A549 (cell line): ENCODE data around the gene ADAMTSL3. TPM values are rescaled to one million over a fixed set of nuclear protein-coding genes. Genes with fewer than 3 reads are reported as not detected.

Source experiments
- ATAC-seq, 2 experiments: fragments of 200-7000 bp in 1 of 2; fragments of >200 bp in 1 of 2; cut with Nextera tagmentation in 1 of 2; cut with Tn5 transposase in 1 of 2; 3 replicates each; pipeline versions ENCODE4 v1.8.0 to v1.9.1; 2018 to 2020; ENCODE audit warnings: mild to moderate bottlenecking in 1 of 2, moderate library complexity in 1 of 2
- CTCF ChIA-PET: fragments of 300-600 bp; sonication (Branson Sonifier 250); formaldehyde crosslinking; extraction: SDS; loops from one replicate; lab custom pipeline; 2021; ENCODE audit warnings: antibody characterized with exemption, inconsistent platforms; lab: Yijun Ruan, JAX
- POLR2A ChIA-PET: fragments of 350-600 bp; formaldehyde crosslinking; extraction: SDS; loops from one replicate; lab custom pipeline; 2021; ENCODE audit warnings: antibody characterized with exemption, inconsistent platforms; lab: Yijun Ruan, JAX
- DNase-seq, 2 experiments: peaks; one replicate each; pipeline versions ENCODE4 v3.0.0 to v3.0.0-alpha.2; 2011 to 2016; ENCODE audit warnings: low read depth in 1 of 2, low spot score in 1 of 2
- FAIRE-seq: peaks from 2 replicates; lab custom pipeline; 2011; peaks lifted over from hg19 to GRCh38; lab: Jason Lieb, UNC
- H3K27ac ChIP-seq, 2 experiments: fragments of >200 bp; sonication (Bioruptor Twin); formaldehyde crosslinking; 3 replicates each; pipeline ENCODE4 v1.5.1; 2016 to 2017
- H3K4me1 ChIP-seq: fragments of >200 bp; sonication (Bioruptor Twin); formaldehyde crosslinking; 3 replicates; pipeline ENCODE4 v1.6.1; 2016
- H3K4me2 ChIP-seq: fragments of >200 bp; sonication (Bioruptor Twin); formaldehyde crosslinking; 3 replicates; pipeline ENCODE4 v1.6.1; 2016
- H3K4me3 ChIP-seq: fragments of >200 bp; sonication (Bioruptor Twin); formaldehyde crosslinking; 3 replicates; pipeline ENCODE4 v1.5.1; 2016
- H3K9me3 ChIP-seq: fragments of >200 bp; sonication (Bioruptor Twin); formaldehyde crosslinking; 3 replicates; pipeline ENCODE4 v1.6.1; 2016
- BHLHE40 ChIP-seq: IDR thresholded peaks from 2 replicates; pipeline ENCODE4 v1.6.1; 2012; ENCODE audit warnings: low read depth, low read length, inconsistent platforms
- CBX8 ChIP-seq: fragments of 200-600 bp; sonication (generic); IDR thresholded peaks from 2 replicates; pipeline ENCODE4 v1.6.1; 2016
- CEBPB ChIP-seq, 2 experiments: fragments of >200 bp in 1 of 2; sonication (Bioruptor Twin) in 1 of 2; formaldehyde crosslinking in 1 of 2; IDR thresholded peaks; 2 replicates each; pipeline ENCODE4 v1.6.1; 2012 to 2016
- CHD2 ChIP-seq: fragments of 150-350 bp; IDR thresholded peaks from 2 replicates; pipeline ENCODE4 v1.6.1; 2014; ENCODE audit warnings: low read length; ENCODE audit not compliant: partially characterized antibody
- CHD4 ChIP-seq: fragments of 200-600 bp; sonication (generic); IDR thresholded peaks from 2 replicates; pipeline ENCODE4 v1.6.1; 2016; ENCODE audit warnings: antibody characterized with exemption, mild to moderate bottlenecking, borderline replicate concordance
- ESRRA ChIP-seq: fragments of 150-350 bp; IDR thresholded peaks from 2 replicates; pipeline ENCODE4 v1.6.1; 2014; ENCODE audit warnings: mild to moderate bottlenecking, low read length, borderline replicate concordance
- FOSB ChIP-seq: fragments of 250-450 bp; sonication (Bioruptor Pico); IDR thresholded peaks from 2 replicates; pipeline ENCODE4 v1.5.0; 2020; ENCODE audit warnings: mild to moderate bottlenecking, moderate library complexity
- FOSL2 ChIP-seq, 2 experiments: fragments of 450-650 bp in 1 of 2; fragments of >200 bp in 1 of 2; sonication (Bioruptor Twin) in 1 of 2; formaldehyde crosslinking; IDR thresholded peaks; 2 replicates each; pipeline versions ENCODE4 v1.5.0 to v1.6.1; 2016 to 2020; ENCODE audit warnings: mild to moderate bottlenecking in 1 of 2, moderate library complexity in 1 of 2
- GATA3 ChIP-seq: IDR thresholded peaks from 2 replicates; pipeline ENCODE4 v1.6.1; 2012; ENCODE audit warnings: borderline replicate concordance
- HDAC2 ChIP-seq: fragments of 200-600 bp; sonication (generic); IDR thresholded peaks from 2 replicates; pipeline ENCODE4 v1.6.1; 2016
- HOXB13 ChIP-seq: fragments of 250-450 bp; sonication (Bioruptor Pico); IDR thresholded peaks from 2 replicates; pipeline ENCODE4 v1.5.0; 2020; ENCODE audit warnings: low read depth, mild to moderate bottlenecking, moderate library complexity
- HOXB5 ChIP-seq: fragments of 250-450 bp; sonication (Bioruptor Pico); IDR thresholded peaks from 2 replicates; pipeline ENCODE4 v1.5.0; 2020; ENCODE audit warnings: mild to moderate bottlenecking, moderate library complexity
- KDM1A ChIP-seq: fragments of 200-600 bp; sonication (generic); IDR thresholded peaks from 2 replicates; pipeline ENCODE4 v1.6.1; 2016; ENCODE audit warnings: low read depth, mild to moderate bottlenecking
- MYC ChIP-seq: IDR thresholded peaks from 2 replicates; pipeline ENCODE4 v1.6.1; 2012; ENCODE audit warnings: mild to moderate bottlenecking, inconsistent platforms, low read length, improper control_type of control experiment, borderline replicate concordance
- NPAS2 ChIP-seq: fragments of 250-450 bp; sonication (Bioruptor Pico); IDR thresholded peaks from 2 replicates; pipeline ENCODE4 v1.8.0; 2022; ENCODE audit warnings: mild to moderate bottlenecking, moderate library complexity, borderline replicate concordance
- POLR2A ChIP-seq: IDR thresholded peaks from 2 replicates; pipeline ENCODE4 v1.6.1; 2012; ENCODE audit warnings: mild to moderate bottlenecking, low read length
- POLR2AphosphoS2 ChIP-seq: conservative IDR thresholded peaks from 2 replicates; pipeline ENCODE4 v1.6.1; 2012; ENCODE audit warnings: low read length, improper control_type of control experiment, inconsistent platforms
- RAD21 ChIP-seq, 2 experiments: fragments of >200 bp in 1 of 2; sonication (Bioruptor Twin) in 1 of 2; formaldehyde crosslinking in 1 of 2; IDR thresholded peaks in 1 of 2; conservative IDR thresholded peaks in 1 of 2; 2 replicates in 1 of 2; 3 replicates in 1 of 2; pipeline ENCODE4 v1.6.1; 2012 to 2018; ENCODE audit warnings: inconsistent platforms in 1 of 2
- WGBS: methylation state at CpG from one replicate; pipeline ENCODE4 v1.1.6; 2017; ENCODE audit errors: missing lambda C conversion rate; 5-methylcytosine and 5-hydroxymethylcytosine counted together
- polyA plus RNA-seq, 4 experiments: library from polyadenylated mRNA; depleted of rRNA in 3 of 4; stranded (reverse); fragments of >200 nt; fragmentation: RNase III in 1 of 4; extraction: RNeasy Plus Mini Kit Qiagen cat#74134 plus additional on column Dnase treatment in 1 of 4; gene quantifications; 2 replicates in 3 of 4; 3 replicates in 1 of 4; pipeline ENCODE4 v1.2.3, GENCODE V29; 2011 to 2017
- TF ChIP-seq, protein P1 (sequence below): IDR thresholded peaks from 2 replicates; pipeline ENCODE4 v1.6.1; 2012; ENCODE audit warnings: low read depth, borderline replicate concordance
- TF ChIP-seq, protein P2 (sequence below): fragments of >200 bp; sonication (Bioruptor Twin); formaldehyde crosslinking; IDR thresholded peaks from 2 replicates; pipeline ENCODE4 v1.6.1; 2016
- TF ChIP-seq, protein P3 (sequence below): fragments of 250-450 bp; sonication (Bioruptor Pico); IDR thresholded peaks from 2 replicates; pipeline ENCODE4 v1.5.0; 2021; ENCODE audit warnings: mild to moderate bottlenecking, moderate library complexity, borderline replicate concordance
- TF ChIP-seq, protein P4 (sequence below): fragments of >200 bp; sonication (Bioruptor Twin); formaldehyde crosslinking; IDR thresholded peaks from 3 replicates; pipeline ENCODE4 v1.5.1; 2016
- TF ChIP-seq, protein P5 (sequence below): IDR thresholded peaks from 2 replicates; pipeline ENCODE4 v1.6.1; 2012
- TF ChIP-seq, protein P6 (sequence below): IDR thresholded peaks from 2 replicates; pipeline ENCODE4 v1.6.1; 2012
- TF ChIP-seq, protein P7 (sequence below): fragments of >200 bp; sonication (Bioruptor Twin); formaldehyde crosslinking; IDR thresholded peaks from 3 replicates; pipeline ENCODE4 v1.6.1; 2016
- TF ChIP-seq, protein P8 (sequence below): fragments of 200-600 bp; sonication (generic); IDR thresholded peaks from 2 replicates; pipeline ENCODE4 v1.6.1; 2016; ENCODE audit warnings: antibody characterized with exemption, mild to moderate bottlenecking, moderate library complexity

ADAMTSL3 gene
- polyA plus RNA-seq, 2 of the 4 experiments (the other 2 are of a cell fraction): 0.22 to 0.25 TPM

DNA sequence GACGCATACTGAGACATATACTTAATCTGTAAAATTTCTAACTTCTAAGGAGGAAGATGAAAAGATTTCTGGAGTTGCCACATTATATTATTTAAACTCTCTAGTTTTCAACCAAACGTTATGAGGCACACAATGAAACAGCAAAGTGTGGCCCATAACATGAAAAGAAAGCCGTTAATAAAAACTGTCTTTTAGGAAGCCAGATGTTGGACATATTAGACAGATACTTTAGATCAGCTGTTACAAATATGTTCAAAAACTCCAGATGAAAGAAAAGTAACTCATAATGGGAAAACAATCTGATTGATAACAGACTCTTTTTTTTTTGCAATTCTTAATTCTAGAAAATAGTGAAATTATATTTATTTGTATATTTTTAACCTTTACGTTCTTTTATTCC is 34.3 kb downstream of the ADAMTSL3 start (continued):
- TF ChIP-seq, protein P1, sequence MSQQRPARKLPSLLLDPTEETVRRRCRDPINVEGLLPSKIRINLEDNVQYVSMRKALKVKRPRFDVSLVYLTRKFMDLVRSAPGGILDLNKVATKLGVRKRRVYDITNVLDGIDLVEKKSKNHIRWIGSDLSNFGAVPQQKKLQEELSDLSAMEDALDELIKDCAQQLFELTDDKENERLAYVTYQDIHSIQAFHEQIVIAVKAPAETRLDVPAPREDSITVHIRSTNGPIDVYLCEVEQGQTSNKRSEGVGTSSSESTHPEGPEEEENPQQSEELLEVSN: no peak
- TF ChIP-seq FOSB (CRISPR knock-in tag) (no peak), ESRRA (no peak), HDAC2 (no peak), POLR2A (no peak), CEBPB (IDR thresholded peaks at IDR 0.05) (no peak), CHD4 (no peak)
- TF ChIP-seq, protein P2, sequence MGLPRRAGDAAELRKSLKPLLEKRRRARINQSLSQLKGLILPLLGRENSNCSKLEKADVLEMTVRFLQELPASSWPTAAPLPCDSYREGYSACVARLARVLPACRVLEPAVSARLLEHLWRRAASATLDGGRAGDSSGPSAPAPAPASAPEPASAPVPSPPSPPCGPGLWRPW: no peak

DNA sequence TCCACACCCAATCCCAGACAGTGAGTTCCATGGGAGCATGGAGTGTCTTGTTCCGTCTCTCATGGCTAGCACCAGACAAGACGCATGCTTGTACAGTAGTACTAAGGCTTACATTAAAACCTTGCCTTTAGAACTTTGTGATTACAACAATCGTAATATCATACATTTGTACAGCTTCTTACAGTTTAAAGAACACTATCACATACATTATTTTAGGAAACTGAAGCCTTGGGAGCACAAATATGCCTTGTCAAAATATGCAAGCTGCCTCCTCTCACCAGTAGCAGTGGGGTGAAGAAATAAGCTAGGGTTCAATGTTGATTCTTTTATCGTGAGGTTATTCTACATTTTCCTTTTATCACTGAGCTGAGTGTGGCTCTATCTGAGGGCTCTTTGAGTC is 36.8 kb downstream of the ADAMTSL3 start:
- no peak for TF ChIP-seq RAD21 (conservative IDR thresholded peaks at IDR 0.05 in 1 of 2, IDR thresholded peaks at IDR 0.05 in 1 of 2)
- TF ChIP-seq, protein P3, sequence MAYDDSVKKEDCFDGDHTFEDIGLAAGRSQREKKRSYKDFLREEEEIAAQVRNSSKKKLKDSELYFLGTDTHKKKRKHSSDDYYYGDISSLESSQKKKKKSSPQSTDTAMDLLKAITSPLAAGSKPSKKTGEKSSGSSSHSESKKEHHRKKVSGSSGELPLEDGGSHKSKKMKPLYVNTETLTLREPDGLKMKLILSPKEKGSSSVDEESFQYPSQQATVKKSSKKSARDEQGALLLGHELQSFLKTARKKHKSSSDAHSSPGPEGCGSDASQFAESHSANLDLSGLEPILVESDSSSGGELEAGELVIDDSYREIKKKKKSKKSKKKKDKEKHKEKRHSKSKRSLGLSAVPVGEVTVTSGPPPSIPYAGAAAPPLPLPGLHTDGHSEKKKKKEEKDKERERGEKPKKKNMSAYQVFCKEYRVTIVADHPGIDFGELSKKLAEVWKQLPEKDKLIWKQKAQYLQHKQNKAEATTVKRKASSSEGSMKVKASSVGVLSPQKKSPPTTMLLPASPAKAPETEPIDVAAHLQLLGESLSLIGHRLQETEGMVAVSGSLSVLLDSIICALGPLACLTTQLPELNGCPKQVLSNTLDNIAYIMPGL (CRISPR knock-in tag): no peak
- TF ChIP-seq, protein P4, sequence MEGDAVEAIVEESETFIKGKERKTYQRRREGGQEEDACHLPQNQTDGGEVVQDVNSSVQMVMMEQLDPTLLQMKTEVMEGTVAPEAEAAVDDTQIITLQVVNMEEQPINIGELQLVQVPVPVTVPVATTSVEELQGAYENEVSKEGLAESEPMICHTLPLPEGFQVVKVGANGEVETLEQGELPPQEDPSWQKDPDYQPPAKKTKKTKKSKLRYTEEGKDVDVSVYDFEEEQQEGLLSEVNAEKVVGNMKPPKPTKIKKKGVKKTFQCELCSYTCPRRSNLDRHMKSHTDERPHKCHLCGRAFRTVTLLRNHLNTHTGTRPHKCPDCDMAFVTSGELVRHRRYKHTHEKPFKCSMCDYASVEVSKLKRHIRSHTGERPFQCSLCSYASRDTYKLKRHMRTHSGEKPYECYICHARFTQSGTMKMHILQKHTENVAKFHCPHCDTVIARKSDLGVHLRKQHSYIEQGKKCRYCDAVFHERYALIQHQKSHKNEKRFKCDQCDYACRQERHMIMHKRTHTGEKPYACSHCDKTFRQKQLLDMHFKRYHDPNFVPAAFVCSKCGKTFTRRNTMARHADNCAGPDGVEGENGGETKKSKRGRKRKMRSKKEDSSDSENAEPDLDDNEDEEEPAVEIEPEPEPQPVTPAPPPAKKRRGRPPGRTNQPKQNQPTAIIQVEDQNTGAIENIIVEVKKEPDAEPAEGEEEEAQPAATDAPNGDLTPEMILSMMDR: no peak
- TF ChIP-seq, protein P5, sequence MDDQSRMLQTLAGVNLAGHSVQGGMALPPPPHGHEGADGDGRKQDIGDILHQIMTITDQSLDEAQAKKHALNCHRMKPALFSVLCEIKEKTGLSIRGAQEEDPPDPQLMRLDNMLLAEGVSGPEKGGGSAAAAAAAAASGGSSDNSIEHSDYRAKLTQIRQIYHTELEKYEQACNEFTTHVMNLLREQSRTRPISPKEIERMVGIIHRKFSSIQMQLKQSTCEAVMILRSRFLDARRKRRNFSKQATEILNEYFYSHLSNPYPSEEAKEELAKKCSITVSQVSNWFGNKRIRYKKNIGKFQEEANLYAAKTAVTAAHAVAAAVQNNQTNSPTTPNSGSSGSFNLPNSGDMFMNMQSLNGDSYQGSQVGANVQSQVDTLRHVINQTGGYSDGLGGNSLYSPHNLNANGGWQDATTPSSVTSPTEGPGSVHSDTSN: no peak
- TF ChIP-seq, protein P6, sequence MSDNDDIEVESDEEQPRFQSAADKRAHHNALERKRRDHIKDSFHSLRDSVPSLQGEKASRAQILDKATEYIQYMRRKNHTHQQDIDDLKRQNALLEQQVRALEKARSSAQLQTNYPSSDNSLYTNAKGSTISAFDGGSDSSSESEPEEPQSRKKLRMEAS: no peak
- no peak for TF ChIP-seq POLR2AphosphoS2
- no peak for TF ChIP-seq GATA3
- TF ChIP-seq, protein P7, sequence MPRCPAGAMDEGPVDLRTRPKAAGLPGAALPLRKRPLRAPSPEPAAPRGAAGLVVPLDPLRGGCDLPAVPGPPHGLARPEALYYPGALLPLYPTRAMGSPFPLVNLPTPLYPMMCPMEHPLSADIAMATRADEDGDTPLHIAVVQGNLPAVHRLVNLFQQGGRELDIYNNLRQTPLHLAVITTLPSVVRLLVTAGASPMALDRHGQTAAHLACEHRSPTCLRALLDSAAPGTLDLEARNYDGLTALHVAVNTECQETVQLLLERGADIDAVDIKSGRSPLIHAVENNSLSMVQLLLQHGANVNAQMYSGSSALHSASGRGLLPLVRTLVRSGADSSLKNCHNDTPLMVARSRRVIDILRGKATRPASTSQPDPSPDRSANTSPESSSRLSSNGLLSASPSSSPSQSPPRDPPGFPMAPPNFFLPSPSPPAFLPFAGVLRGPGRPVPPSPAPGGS: no peak
- TF ChIP-seq, protein P2: no peak
- TF ChIP-seq, protein P8, sequence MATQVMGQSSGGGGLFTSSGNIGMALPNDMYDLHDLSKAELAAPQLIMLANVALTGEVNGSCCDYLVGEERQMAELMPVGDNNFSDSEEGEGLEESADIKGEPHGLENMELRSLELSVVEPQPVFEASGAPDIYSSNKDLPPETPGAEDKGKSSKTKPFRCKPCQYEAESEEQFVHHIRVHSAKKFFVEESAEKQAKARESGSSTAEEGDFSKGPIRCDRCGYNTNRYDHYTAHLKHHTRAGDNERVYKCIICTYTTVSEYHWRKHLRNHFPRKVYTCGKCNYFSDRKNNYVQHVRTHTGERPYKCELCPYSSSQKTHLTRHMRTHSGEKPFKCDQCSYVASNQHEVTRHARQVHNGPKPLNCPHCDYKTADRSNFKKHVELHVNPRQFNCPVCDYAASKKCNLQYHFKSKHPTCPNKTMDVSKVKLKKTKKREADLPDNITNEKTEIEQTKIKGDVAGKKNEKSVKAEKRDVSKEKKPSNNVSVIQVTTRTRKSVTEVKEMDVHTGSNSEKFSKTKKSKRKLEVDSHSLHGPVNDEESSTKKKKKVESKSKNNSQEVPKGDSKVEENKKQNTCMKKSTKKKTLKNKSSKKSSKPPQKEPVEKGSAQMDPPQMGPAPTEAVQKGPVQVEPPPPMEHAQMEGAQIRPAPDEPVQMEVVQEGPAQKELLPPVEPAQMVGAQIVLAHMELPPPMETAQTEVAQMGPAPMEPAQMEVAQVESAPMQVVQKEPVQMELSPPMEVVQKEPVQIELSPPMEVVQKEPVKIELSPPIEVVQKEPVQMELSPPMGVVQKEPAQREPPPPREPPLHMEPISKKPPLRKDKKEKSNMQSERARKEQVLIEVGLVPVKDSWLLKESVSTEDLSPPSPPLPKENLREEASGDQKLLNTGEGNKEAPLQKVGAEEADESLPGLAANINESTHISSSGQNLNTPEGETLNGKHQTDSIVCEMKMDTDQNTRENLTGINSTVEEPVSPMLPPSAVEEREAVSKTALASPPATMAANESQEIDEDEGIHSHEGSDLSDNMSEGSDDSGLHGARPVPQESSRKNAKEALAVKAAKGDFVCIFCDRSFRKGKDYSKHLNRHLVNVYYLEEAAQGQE: no peak
- no peak for TF ChIP-seq HOXB13 (CRISPR knock-in tag)
- no peak for TF ChIP-seq NPAS2 (CRISPR knock-in tag)
- TF ChIP-seq BHLHE40: no peak
- no peak for TF ChIP-seq MYC
- TF ChIP-seq CBX8: no peak
- TF ChIP-seq HOXB5 (CRISPR knock-in tag): no peak
- no peak for TF ChIP-seq KDM1A
- TF ChIP-seq POLR2A: no peak
- no peak for TF ChIP-seq FOSL2 (IDR thresholded peaks at IDR 0.05)
- no peak for TF ChIP-seq FOSL2 (CRISPR knock-in tag; IDR thresholded peaks at IDR 0.05)
- no peak for TF ChIP-seq CHD2
- ChIA-PET POLR2A (no interaction called here), CTCF (interaction anchor here (1.1 kb wide), 1 partner anchor 344 kb away, joined by 3 read pairs; no protein-coding TSS in a partner anchor)
- Histone ChIP-seq H3K9me3 (no peaks in the 10 kb centered on the region), H3K27ac (no peak overlapping the region), H3K4me2 (no peak overlapping the region), H3K4me1 (peaks cover 10% of the 10 kb centered on the region; the same call in 1 of the 3 replicates), H3K4me3 (no peak overlapping the region)
- 58% methylated on average over 4 of the region's 4 CpGs for WGBS
- DNase-seq: no peak
- ATAC-seq: no peak
- no peak for FAIRE-seq
